ENCODE data around the gene SLC10A3. TPM values are rescaled to one million over a fixed set of nuclear protein-coding genes. Genes with fewer than 3 reads are reported as not detected.
A peak's percentile ranks its signal among the peaks of the same experiment; 100 is the strongest.

Gene SLC10A3
- total RNA-seq, 1 experiment from 2014 or later, result 54.9 TPM

DNA sequence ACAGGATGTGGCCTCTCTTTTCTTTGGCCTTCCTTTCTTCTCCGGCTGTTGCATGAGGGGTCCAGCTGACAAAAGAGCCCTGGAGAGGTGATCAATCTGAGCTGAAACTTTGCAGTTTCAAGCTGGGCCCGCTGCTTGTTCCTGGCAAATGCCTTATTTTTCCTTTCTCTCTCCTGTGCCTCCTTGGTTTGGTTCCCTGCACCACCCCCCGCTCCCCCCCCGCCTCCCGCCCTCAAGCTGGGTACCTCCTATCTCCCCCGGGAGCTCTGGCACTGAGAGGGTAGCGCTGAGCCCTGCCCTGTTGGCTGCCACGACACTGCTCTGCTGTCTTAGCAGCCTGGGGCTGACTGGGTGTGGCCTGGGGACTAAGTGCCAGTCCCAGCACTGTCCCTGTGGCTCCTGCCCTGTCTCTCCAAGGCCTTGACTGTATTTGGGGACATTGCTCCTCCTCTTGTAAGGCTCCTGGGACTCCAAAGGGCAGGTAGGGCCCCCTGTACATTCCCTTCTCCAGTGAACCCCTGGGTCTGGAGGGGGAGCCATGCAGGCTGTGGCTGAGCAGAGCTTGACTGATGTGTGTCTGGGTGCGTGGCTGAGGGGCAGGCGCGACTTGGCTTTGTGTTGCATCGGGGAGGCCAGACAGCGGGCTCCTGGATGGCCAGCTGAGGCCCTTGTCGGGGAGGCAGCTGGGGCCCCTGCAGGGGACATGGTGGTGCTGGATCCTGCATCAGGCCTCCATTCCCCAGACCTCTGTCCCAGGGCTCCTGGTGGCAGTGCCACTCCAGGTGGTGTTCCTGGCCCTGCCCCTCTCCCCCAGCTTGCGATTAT, 31.3 kb downstream of the SLC10A3 start:
- Histone ChIP-seq H3K4me3 (peak overlapping the region; percentile 66), H2AFZ (no peak overlapping the region), H3K9me3 (ENCODE audit: insufficient read depth, low read depth) (no peaks in the 10 kb centered on the region), H3K27ac (no peak overlapping the region), H3K4me1 (replicated peaks; ENCODE audit: insufficient read depth) (peaks cover 5% of the 10 kb centered on the region), H3K4me2 (peak overlapping the region; percentile 82), H4K20me1 (ENCODE audit: insufficient read depth) (no peaks in the 10 kb centered on the region), H3K27me3 (ENCODE audit: insufficient read depth, low read depth) (no peaks in the 10 kb centered on the region), H3K9me2 (ENCODE audit: insufficient read depth) (no peaks in the 10 kb centered on the region), H3K79me2 (ENCODE audit: low read depth) (peaks cover 6% of the 10 kb centered on the region; the same call in 1 of the 2 replicates), H3F3A (ENCODE audit: insufficient read depth, low read depth) (peaks cover 8% of the 10 kb centered on the region; the same call in 1 of the 2 replicates), H3K36me3 (ENCODE audit: low read depth) (no peaks in the 10 kb centered on the region)
- ChIA-PET POLR2A (ENCODE audit: unreplicated experiment) (interaction anchor here (0.5 to 1.0 kb wide), 6 partner anchors 17 to 1518 kb away, joined by 3 to 7 read pairs (median 4); partner anchors contain the start of genes DNASE1L1 and IKBKG), CTCF (interaction anchor here (0.6 kb wide), 1 partner anchor 88 kb away, joined by 3 read pairs; no protein-coding TSS in a partner anchor)
- no TSS peak for BruUV-seq (replicated peaks)
- no peak for TF ChIP-seq EZH2 (IDR thresholded peaks at IDR 0.05; ENCODE audit: low read depth)
- TF ChIP-seq, protein P1, sequence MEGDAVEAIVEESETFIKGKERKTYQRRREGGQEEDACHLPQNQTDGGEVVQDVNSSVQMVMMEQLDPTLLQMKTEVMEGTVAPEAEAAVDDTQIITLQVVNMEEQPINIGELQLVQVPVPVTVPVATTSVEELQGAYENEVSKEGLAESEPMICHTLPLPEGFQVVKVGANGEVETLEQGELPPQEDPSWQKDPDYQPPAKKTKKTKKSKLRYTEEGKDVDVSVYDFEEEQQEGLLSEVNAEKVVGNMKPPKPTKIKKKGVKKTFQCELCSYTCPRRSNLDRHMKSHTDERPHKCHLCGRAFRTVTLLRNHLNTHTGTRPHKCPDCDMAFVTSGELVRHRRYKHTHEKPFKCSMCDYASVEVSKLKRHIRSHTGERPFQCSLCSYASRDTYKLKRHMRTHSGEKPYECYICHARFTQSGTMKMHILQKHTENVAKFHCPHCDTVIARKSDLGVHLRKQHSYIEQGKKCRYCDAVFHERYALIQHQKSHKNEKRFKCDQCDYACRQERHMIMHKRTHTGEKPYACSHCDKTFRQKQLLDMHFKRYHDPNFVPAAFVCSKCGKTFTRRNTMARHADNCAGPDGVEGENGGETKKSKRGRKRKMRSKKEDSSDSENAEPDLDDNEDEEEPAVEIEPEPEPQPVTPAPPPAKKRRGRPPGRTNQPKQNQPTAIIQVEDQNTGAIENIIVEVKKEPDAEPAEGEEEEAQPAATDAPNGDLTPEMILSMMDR (conservative IDR thresholded peaks at IDR 0.05), result no peak
- DNase-seq, result peak; percentile 59 to 67
- intact Hi-C loops (cut with micrococcal nuclease; ENCODE audit: unreplicated experiment), result loop anchor here (2.0 to 5.0 kb wide), 3 partner anchors 26 to 62 kb away; partner anchors contain the start of genes DNASE1L1 and RPL10

GRCh38 chrX:154458116-154458953, 32.1 kb downstream of the SLC10A3 start, which contains the start of gene PLXNA3:
TSS of gene PLXNA3 (plus strand) at chrX:154458281. CDS start at chrX:154460184, 1,903 bp downstream.
- TSS peak; percentile 50 for BruUV-seq (replicated peaks)
- Histone ChIP-seq H3K79me2 (ENCODE audit: low read depth) (peaks cover 6% of the 10 kb centered on the region; the same call in 1 of the 2 replicates), H3K27ac (no peak within 1 kb of the TSS), H3K27me3 (ENCODE audit: insufficient read depth, low read depth) (no peaks in the 10 kb centered on the region), H3K4me1 (replicated peaks; ENCODE audit: insufficient read depth) (peaks cover 5% of the 10 kb centered on the region), H3F3A (ENCODE audit: insufficient read depth, low read depth) (peaks cover 8% of the 10 kb centered on the region; the same call in 1 of the 2 replicates), H3K36me3 (ENCODE audit: low read depth) (no peaks in the 10 kb centered on the region), H3K9me3 (ENCODE audit: insufficient read depth, low read depth) (no peaks in the 10 kb centered on the region), H3K9me2 (ENCODE audit: insufficient read depth) (no peaks in the 10 kb centered on the region), H3K4me3 (peak within 1 kb of the TSS; percentile 66), H2AFZ (no peak within 1 kb of the TSS), H4K20me1 (ENCODE audit: insufficient read depth) (no peaks in the 10 kb centered on the region), H3K4me2 (peak within 1 kb of the TSS; percentile 82)
- intact Hi-C loops (cut with micrococcal nuclease; ENCODE audit: unreplicated experiment), result loop anchor here (2.0 to 5.0 kb wide), 3 partner anchors 26 to 61 kb away; partner anchors contain the start of genes DNASE1L1 and RPL10
- ChIA-PET CTCF (interaction anchor here (1.0 kb wide), 1 partner anchor 85 kb away, joined by 6 read pairs; no protein-coding TSS in a partner anchor), POLR2A (ENCODE audit: unreplicated experiment) (interaction anchor here (0.5 to 1.2 kb wide), 5 partner anchors 16 to 1518 kb away, joined by 3 to 6 read pairs (median 4); partner anchors contain the start of gene DNASE1L1)
- TF ChIP-seq EZH2 (IDR thresholded peaks at IDR 0.05; ENCODE audit: low read depth), result no peak
- TF ChIP-seq, protein P1 (conservative IDR thresholded peaks at IDR 0.05), result no peak
- peak in 1 of 2 experiments; percentile 76 for DNase-seq
